Liver (tissue), 3 donors: ENCODE data around the gene NOVA2.

Experiments used
- ATF3 ChIP-seq: IDR thresholded peaks from 2 replicates; pipeline ENCODE4 v1.6.1; 2016; ENCODE audit warnings: antibody characterized with exemption
- CTCF ChIP-seq: fragments of 150-350 bp; IDR thresholded peaks from 2 replicates; pipeline ENCODE4 v1.5.1; 2017; ENCODE audit warnings: improper control_type of control experiment, low read depth, low read length; ENCODE audit not compliant: missing input control
- EGR1 ChIP-seq, 2 donors: IDR thresholded peaks; 2 replicates each; pipeline ENCODE4 v1.6.1; 2016 to 2018; ENCODE audit warnings: antibody characterized with exemption in 2 of 2, low read depth in 2 of 2
- FOXA1 ChIP-seq: IDR thresholded peaks from 2 replicates; pipeline ENCODE4 v1.6.1; 2016; ENCODE audit warnings: antibody characterized with exemption
- GABPA ChIP-seq, 2 donors: IDR thresholded peaks in 1 of 2; conservative IDR thresholded peaks in 1 of 2; 2 replicates each; pipeline ENCODE4 v1.6.1; 2016; ENCODE audit warnings: antibody characterized with exemption in 2 of 2, mild to moderate bottlenecking in 1 of 2, moderate library complexity in 1 of 2
- MAX ChIP-seq: IDR thresholded peaks from 2 replicates; pipeline ENCODE4 v1.6.1; 2016; ENCODE audit warnings: antibody characterized with exemption
- RAD21 ChIP-seq, 2 donors: IDR thresholded peaks; 2 replicates each; pipeline ENCODE4 v1.6.1; 2016; ENCODE audit warnings: antibody characterized with exemption in 2 of 2, mild to moderate bottlenecking in 2 of 2
- REST ChIP-seq: IDR thresholded peaks from 2 replicates; pipeline ENCODE4 v1.6.1; 2016; ENCODE audit warnings: antibody characterized with exemption, mild to moderate bottlenecking
- SP1 ChIP-seq: IDR thresholded peaks from 2 replicates; pipeline ENCODE4 v1.6.1; 2018; ENCODE audit warnings: antibody characterized with exemption, mild to moderate bottlenecking
- TAF1 ChIP-seq: conservative IDR thresholded peaks from 2 replicates; pipeline ENCODE4 v1.6.1; 2016; ENCODE audit warnings: antibody characterized with exemption, mild to moderate bottlenecking
- YY1 ChIP-seq: IDR thresholded peaks from 2 replicates; pipeline ENCODE4 v1.6.1; 2016; ENCODE audit warnings: antibody characterized with exemption, mild to moderate bottlenecking
- donor health status: healthy.
- donor health status: healthy.

GRCh38 chr19:45985321-45985720 is 11.7 kb upstream of the NOVA2 start:
- no peak for TF ChIP-seq CTCF
- no peak for TF ChIP-seq GABPA (IDR thresholded peaks at IDR 0.05 in 1 of 2, conservative IDR thresholded peaks at IDR 0.05 in 1 of 2)
- TF ChIP-seq MAX = no peak
- no peak for TF ChIP-seq YY1
- TF ChIP-seq ATF3 = no peak
- TF ChIP-seq TAF1 = no peak
- no peak for TF ChIP-seq REST
- no peak for TF ChIP-seq SP1
- no peak for TF ChIP-seq RAD21 (IDR thresholded peaks at IDR 0.05)
- no peak for TF ChIP-seq FOXA1
- TF ChIP-seq EGR1 (IDR thresholded peaks at IDR 0.05; ENCODE audit: low read depth in 2 of 2) = no peak
